Stimulated activated naive CD8-positive, alpha-beta T cell treated with anti-CD3 and anti-CD28 coated beads, Interleukin-15, amount 100 ng/mL, for 72 hours (primary cell): Measurements from ENCODE around the gene YAE1.

Experiments
- ATAC-seq: fragments of 150-1000 bp; cut with Tn5 transposase; 2 replicates; pipeline ENCODE4 v1.10.0; 2021; ENCODE audit warnings: mild to moderate bottlenecking, moderate library complexity
- DNase-seq, 2 donors: peaks; one replicate each; pipeline ENCODE4 v3.0.0; 2021 to 2022
- H3K27ac Mint-ChIP-seq, 2 donors: one replicate each; pipeline ENCODE4 v1.8.0; 2022; ENCODE audit warnings: mild to moderate bottlenecking in 2 of 2, mixed read lengths in 2 of 2, moderate library complexity in 2 of 2
- H3K27me3 Mint-ChIP-seq: one replicate; pipeline ENCODE4 v1.8.0; 2022; ENCODE audit warnings: mixed read lengths
- H3K4me1 Mint-ChIP-seq: one replicate; pipeline ENCODE4 v1.8.0; 2022; ENCODE audit warnings: mild to moderate bottlenecking, mixed read lengths
- H3K4me3 Mint-ChIP-seq, 2 donors: one replicate each; pipeline ENCODE4 v1.8.0; 2022; ENCODE audit warnings: mild to moderate bottlenecking in 2 of 2, mixed read lengths in 2 of 2, moderate library complexity in 1 of 2
- H3K9me3 Mint-ChIP-seq, 2 donors: one replicate each; pipeline ENCODE4 v1.8.0; 2022; ENCODE audit warnings: mixed read lengths in 2 of 2

YAE1 gene

DNA sequence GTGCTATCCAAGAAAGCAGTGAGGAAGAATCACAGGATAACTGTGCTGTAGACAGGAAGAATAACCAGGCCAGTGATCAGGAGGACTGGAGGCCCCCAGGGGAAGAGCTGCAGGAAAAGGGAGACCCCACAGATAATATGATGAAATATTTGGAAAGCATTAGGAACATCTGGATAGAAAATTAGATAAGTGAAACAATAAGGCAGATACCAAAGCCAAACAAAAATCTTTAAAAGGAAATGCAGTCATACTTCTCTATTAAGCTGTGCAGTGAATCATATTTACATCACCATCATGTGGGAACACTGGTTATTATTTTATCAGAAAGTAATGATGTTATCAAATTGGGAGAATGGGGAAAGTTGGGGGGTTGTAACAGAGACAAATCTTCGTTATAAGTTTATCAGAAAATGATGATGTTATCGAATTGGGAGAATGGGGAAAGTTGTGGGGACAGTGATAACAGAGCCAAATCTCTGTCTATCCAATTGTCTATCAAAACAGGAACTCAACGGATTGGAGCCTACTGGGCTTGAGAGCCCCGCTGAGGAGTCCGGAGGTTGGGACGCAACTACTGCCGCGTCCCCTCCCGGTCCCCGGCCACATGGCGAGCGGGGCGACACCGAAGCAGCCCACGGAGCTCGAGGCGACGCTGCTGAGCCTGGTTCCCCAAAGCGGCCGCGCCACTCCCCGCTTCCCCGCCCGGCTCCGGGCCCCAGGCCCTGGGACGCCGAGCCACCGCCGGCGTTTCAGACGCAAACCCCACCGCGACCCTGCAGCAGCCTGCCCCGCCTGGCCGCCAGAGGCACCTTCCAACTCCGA is 43.1 kb downstream of the YAE1 start:
- ATAC-seq: peak; percentile 65
- peak overlapping the region in 1 of 2 donors; percentile 86 for H3K27ac Mint-ChIP-seq
- peak; percentile 15 to 23 for DNase-seq
- H3K9me3 Mint-ChIP-seq: peaks cover 0 to 5% of the 10 kb centered on the region in 2 donors
- H3K4me3 Mint-ChIP-seq: peak overlapping the region; percentile 77 to 79
- peaks cover 45% of the 10 kb centered on the region for H3K4me1 Mint-ChIP-seq
- H3K27me3 Mint-ChIP-seq: peaks cover 13% of the 10 kb centered on the region

- ATAC-seq: no peak
- H3K4me1 Mint-ChIP-seq: peaks cover 40% of the 10 kb centered on the region
- H3K4me3 Mint-ChIP-seq: peak overlapping the region; percentile 77 to 79
- H3K27ac Mint-ChIP-seq: peak overlapping the region in 1 of 2 donors; percentile 86
- peaks cover 13% of the 10 kb centered on the region for H3K27me3 Mint-ChIP-seq
- peaks cover 0 to 5% of the 10 kb centered on the region in 2 donors for H3K9me3 Mint-ChIP-seq
- no peak for DNase-seq
These were observed 43.7 kb downstream of the YAE1 start for GRCh38 chr7:39609935-39610263.

DNA sequence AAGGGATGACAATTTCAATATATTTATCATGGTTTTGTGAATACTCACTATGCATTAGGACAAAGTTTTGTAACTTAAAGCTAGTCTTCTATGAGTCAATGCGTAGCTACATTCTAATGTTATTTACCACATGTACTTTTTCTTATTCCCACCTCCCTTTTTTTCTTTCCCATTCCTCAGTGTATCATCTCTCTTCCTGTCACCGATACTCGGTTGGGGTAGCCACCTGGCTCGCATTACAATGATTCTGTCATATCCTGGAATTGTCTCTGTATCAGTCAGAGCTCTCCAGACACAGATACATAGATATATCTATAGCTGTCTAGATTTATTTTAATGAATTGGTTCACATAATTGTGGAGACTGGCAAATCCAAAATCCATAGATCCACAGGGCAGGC is 47.4 kb downstream of the YAE1 start:
- no peak overlapping the region for H3K27ac Mint-ChIP-seq
- no peak for ATAC-seq

DNA sequence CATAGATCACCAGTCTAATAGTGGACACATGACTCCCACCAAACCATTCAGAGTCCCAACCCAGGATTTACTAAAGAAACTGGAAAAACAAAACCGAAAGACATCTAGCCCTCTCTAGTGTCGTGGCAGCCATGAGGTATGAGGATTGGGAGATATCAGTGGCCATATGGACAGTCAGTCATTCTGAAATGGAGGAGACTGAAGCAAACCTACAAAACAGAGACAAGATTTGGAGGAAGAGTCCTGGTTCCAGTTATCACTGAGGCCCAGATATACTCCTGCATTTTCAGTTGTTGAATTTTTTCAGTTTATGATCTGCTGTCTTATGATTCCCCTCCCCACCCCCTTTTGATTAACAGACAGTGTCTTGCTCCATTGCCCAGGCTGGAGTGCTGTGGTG is 48.1 kb downstream of the YAE1 start:
- DNase-seq (no peak), ATAC-seq (no peak)
- Mint-ChIP-seq H3K9me3 (no peaks in the 10 kb centered on the region), H3K27ac (no peak overlapping the region), H3K27me3 (peaks cover 13% of the 10 kb centered on the region), H3K4me3 (no peak overlapping the region), H3K4me1 (peaks cover 9% of the 10 kb centered on the region)

More for the DNA sequence above, 47.4 kb downstream of the YAE1 start:
- Mint-ChIP-seq H3K4me1 (peaks cover 15% of the 10 kb centered on the region), H3K9me3 (no peaks in the 10 kb centered on the region), H3K27me3 (peaks cover 13% of the 10 kb centered on the region), H3K4me3 (no peak overlapping the region)
- DNase-seq: no peak

DNA sequence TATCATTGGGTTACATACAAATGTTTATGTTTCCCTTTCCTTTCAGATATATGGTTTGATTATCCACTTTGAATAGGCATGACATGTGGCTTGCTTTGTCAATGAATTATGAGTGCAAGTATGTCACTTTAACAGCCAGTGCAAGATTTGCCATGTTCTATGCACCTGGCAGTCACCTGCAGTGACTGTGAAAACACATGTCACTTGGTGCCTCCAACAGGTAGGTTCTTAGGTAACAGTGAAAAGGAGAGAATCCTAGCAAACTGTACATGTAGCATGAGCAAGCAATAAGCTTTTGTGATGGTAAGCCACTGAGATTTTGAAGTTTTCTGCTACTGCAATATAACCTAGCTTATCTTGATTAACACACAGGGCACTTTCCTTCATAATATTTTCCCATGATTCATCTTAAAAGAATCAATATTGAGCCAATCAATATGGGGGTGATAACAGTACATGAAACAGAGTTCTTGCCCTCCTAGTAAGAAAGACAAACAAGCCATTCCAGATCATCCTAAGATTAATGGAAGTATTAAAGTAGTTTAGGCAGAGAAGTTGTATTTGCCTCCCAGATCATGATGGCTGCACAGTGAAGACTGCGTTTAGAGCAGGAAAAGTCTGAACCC is 49.3 kb downstream of the YAE1 start:
- DNase-seq: no peak
- Mint-ChIP-seq H3K4me3 (no peak overlapping the region), H3K9me3 (no peaks in the 10 kb centered on the region), H3K27me3 (peaks cover 5% of the 10 kb centered on the region), H3K4me1 (no peaks in the 10 kb centered on the region), H3K27ac (no peak overlapping the region)
- ATAC-seq: no peak

DNA sequence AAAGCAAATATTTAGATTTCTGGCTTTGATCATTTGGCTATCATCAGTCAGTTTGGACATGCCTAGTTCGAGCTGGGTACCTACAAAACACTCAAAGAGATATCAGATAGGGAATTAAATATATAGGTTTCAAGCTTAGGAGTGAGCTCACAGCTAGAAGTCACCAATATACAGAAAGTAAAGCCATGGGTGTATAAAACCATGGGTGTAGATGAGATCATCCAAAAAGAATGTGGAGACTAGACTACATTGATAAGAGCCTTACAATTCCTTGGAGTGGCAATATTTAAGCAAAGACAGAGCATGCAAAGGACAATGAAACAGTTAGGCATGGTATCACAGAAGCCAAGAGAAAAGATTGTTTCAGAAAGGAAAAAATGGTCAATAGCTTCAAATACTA is 49.9 kb downstream of the YAE1 start:
- DNase-seq (no peak), ATAC-seq (no peak)
- Mint-ChIP-seq H3K9me3 (no peaks in the 10 kb centered on the region), H3K27ac (no peak overlapping the region), H3K4me3 (no peak overlapping the region), H3K27me3 (no peaks in the 10 kb centered on the region), H3K4me1 (no peaks in the 10 kb centered on the region)

DNA sequence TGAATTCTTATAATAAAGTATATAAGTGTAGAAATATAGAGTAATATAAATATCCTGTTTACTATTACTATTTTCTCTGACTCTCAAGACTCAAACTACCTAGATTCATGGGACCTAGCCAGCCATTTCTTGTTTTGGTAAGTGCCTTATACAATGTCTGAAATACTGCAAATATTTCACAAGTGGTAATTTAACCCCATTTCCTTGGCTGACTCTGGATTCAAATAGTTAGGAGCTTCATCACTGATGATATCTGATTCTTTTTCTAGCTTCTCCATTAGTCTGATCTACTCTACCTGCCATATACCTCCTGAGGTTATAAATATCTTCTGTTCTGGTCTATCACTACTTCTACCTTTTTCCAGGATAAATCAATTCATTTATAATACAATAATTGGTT is 50.8 kb downstream of the YAE1 start:
- DNase-seq: no peak
- Mint-ChIP-seq H3K27me3 (no peaks in the 10 kb centered on the region), H3K9me3 (peaks cover 0 to 1% of the 10 kb centered on the region in 2 donors), H3K4me3 (no peak overlapping the region), H3K27ac (no peak overlapping the region), H3K4me1 (peaks cover 4% of the 10 kb centered on the region)
- no peak for ATAC-seq

DNA sequence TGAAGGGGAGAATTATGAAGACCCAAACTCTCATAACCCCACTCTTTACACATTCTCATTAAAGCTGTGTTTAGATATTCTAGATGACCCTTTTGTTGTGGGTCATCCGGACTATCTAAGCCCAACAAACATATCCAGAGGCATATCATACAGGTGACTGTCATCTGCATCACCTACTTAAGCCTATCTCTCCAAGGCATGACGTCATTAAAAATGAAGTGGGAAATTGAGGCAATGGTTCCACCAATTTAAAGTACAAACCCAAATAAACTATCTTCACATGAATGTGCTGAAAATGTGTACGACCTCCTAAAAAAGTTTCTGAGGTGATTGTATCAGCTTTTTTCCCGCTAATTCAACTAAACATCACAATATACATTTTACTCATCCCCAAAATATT is 52.7 kb downstream of the YAE1 start:
- H3K9me3 Mint-ChIP-seq: peaks cover 0 to 7% of the 10 kb centered on the region in 2 donors
- no peak overlapping the region for H3K4me3 Mint-ChIP-seq
- peaks cover 11% of the 10 kb centered on the region for H3K4me1 Mint-ChIP-seq
- DNase-seq (no peak), ATAC-seq (no peak)
- H3K27me3 Mint-ChIP-seq: no peaks in the 10 kb centered on the region
- H3K27ac Mint-ChIP-seq: no peak overlapping the region

DNA sequence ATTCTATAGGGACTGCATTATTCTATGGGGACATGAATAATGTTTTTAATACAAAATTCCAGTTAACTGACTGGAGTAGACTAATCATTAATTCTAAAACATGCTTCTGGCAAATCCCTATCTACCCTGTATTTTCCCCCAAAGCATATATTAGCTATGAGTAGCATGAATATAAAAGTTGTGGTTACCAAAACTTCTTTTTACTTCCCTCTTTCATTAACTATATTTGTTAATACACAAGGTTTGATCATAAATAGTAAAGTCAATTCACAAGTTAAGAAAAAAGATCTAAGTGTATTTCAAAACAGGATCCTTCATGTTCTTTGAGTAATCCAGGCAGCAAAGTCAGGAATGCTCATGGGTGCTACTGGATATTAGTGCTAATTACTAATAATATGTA is 54.3 kb downstream of the YAE1 start:
- Mint-ChIP-seq H3K9me3 (peaks cover 0 to 7% of the 10 kb centered on the region in 2 donors), H3K27ac (no peak overlapping the region)

GRCh38 chr7:39621261-39621660 is 55.1 kb downstream of the YAE1 start:
- no peak for DNase-seq
- no peak overlapping the region for H3K4me3 Mint-ChIP-seq

More for the DNA sequence above, 54.3 kb downstream of the YAE1 start:
- ATAC-seq (no peak), DNase-seq (no peak)
- Mint-ChIP-seq H3K4me1 (peaks cover 25% of the 10 kb centered on the region), H3K27me3 (no peaks in the 10 kb centered on the region), H3K4me3 (no peak overlapping the region)

DNA sequence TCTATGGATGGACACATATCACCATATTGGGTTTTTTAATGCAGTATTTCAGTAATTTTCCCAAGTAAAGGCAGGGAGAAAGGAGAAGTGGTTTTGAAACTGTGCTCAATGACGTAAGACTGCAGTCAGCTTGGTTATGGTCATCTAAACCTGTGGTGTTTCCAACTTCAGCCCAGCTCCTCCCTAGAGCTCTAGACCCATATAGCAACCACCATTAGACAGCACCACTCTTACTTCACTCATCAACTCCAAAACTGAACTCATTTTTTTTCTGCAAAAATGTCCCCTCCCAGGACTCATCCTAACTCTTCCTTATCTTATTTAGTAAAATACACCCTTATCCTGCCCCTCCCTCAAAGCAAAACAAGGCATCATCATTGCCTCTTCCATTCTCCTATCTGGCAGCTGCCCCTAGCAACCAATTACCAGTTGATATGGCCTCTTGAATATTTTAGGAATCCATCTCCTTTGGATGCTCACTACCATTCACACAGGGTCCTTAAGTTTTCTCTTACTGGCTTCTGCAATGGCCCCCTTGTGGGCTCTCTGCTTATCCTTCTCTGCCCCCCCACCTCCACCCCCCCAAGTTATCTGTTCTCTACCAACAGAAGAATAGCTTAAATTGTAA is 55.7 kb downstream of the YAE1 start:
- ATAC-seq: no peak
- Mint-ChIP-seq H3K4me1 (peaks cover 39% of the 10 kb centered on the region), H3K4me3 (peak overlapping the region; percentile 94 to 100), H3K27me3 (no peaks in the 10 kb centered on the region), H3K9me3 (peaks cover 0 to 7% of the 10 kb centered on the region in 2 donors), H3K27ac (peak overlapping the region in 1 of 2 donors; percentile 97)
- no peak for DNase-seq

More at GRCh38 chr7:39621261-39621660, 55.1 kb downstream of the YAE1 start:
- H3K9me3 Mint-ChIP-seq: peaks cover 0 to 7% of the 10 kb centered on the region in 2 donors
- H3K4me1 Mint-ChIP-seq: peaks cover 33% of the 10 kb centered on the region
- no peak for ATAC-seq
- H3K27me3 Mint-ChIP-seq: no peaks in the 10 kb centered on the region
- no peak overlapping the region for H3K27ac Mint-ChIP-seq
